H4 (cell line): ENCODE measurements around the gene C1GALT1. TPM values are rescaled to one million over a fixed set of nuclear protein-coding genes. Genes with fewer than 3 reads are reported as not detected.
"Not testable (repeated sequence)": the region's sequence is repeated elsewhere in the genome, so short reads cannot be mapped to it uniquely, and the experiment has no call there.

Experiments
- DNase-seq: peaks from one replicate; pipeline ENCODE4 v3.0.0-alpha.2; 2015; ENCODE audit warnings: low spot score
- total RNA-seq: library from RNA; depleted of rRNA; stranded (reverse); fragments of >200 nt; shearing (Covaris generic); gene quantifications from 2 replicates; pipeline ENCODE4 v1.2.3, GENCODE V29; 2014

Gene C1GALT1
- total RNA-seq, 1 experiment from 2014 or later: 77.0 TPM

DNA sequence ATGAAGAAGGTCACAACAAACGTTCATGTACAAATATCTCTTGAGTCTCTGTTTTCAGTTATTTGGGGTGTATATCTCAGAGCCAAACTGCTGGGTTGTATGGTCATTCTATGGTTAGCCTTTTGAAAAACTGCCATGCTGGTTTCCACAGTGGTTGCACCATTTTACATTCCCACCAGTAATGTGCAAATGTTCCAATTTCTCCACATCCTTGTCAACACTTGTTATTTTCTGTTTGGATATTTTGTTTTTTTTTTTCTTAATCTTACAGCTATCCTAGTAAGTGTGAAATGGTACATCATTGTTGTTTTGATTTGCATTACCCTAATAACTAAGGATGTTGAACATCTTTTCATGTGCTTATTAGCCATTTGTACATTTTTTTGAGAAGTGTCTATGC lies 13.0 kb upstream of the C1GALT1 start:
- DNase-seq: no peak

GRCh38 chr7:7173956-7174632 lies 8.2 kb upstream of the C1GALT1 start:
- DNase-seq: no peak

GRCh38 chr7:7175075-7175695 lies 7.2 kb upstream of the C1GALT1 start:
- DNase-seq: no peak

GRCh38 chr7:7176406-7177043 lies 5.8 kb upstream of the C1GALT1 start:
- DNase-seq: peak; percentile 95

- DNase-seq: peak; percentile 95
These were observed 5.3 kb upstream of the C1GALT1 start for GRCh38 chr7:7177044-7177517.

DNA sequence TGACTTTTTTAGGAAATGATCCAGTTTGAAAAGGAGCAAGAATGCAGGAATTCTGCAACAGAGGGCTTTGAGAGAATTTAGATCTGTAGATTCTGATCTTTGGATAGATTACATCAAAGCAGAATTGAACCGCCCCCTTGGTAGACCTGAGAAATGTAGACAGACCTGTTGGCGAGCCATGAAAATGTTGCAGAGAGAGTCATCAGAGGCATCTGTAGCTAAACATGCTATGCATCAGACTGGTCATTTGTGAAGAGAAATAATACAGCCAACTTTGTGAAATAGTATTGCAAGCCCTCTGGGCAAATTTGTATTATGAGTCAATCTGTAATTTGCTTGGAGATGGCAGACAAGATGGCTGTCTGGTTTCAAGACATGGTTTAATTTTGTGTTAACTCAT lies 4.3 kb upstream of the C1GALT1 start:
- no peak for DNase-seq

GRCh38 chr7:7178906-7179305 lies 3.4 kb upstream of the C1GALT1 start:
- no peak for DNase-seq

- no peak for DNase-seq
These were observed 1.5 kb upstream of the C1GALT1 start for GRCh38 chr7:7180725-7181449.

- peak; percentile 70 for DNase-seq
These were observed 707 bp upstream of the C1GALT1 start for GRCh38 chr7:7181519-7182155.

DNA sequence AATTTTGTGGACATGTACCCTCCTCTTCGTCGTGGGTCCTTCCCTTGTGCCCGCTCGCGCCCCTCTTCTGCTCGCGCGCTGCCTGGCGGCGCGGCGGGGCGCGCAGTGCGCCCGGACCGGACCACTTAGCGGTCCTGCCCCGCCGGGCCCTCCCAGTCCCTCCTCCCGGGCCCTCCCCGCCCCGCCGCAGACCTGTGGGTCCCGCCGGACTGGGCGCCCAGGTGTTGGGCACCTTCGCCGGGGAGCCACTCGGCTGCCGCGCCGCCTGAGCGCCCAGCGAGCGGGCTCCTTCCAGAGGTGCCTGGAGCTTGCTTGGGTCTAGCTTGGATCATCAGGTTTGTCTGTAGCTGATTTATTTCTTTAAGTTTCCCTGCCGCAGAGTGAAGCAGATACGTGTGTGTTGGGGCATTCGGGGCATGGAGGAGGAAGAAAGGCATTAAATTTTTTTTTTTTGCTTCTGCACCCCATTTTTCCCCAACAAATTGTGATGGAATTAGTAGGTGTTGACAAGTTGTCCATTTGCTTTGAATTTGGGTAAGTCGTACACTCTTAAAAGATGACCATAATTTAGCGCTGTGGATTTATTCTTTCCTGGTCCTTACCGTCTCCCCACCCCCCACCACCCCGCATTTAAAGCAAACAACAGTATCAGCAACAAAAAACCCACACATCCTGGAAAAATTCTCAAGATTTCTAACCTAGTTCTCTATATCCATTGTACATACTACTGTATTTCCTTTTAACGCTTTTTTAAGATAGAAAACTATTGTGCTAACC lies 905 bp downstream of the C1GALT1 start:
- DNase-seq: peak; percentile 45

DNA sequence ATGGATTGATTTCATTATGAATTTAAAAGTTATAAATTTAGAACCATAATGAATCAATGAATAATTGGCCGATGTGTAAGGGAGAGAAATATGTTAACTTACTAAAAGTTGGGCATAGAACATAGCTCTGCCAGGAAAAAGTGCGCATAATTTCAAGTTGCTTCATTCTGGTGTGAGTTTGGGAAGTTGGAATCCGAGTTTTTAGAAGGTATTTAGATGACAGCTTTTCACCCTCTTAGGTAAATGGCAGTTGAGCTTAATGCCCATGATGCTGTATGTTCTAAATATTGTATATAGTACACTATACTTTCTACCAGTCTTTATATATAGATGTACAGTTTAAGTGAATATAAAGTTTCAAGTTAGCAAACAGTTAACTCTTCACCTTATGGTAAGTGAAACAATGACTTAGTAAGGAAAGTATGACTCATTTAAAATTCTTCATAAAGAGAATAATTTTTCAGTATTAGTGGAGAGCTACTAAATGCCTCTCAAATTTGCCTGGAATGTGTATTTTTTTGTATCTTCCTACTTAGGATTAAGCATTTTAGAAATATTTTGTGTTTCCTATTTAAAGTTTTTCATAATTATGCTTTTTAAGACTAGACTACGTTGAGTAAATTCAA lies 1.6 kb downstream of the C1GALT1 start:
- no peak for DNase-seq

GRCh38 chr7:7185371-7185989 lies 3.1 kb downstream of the C1GALT1 start:
- no peak for DNase-seq

GRCh38 chr7:7188091-7188490 lies 5.7 kb downstream of the C1GALT1 start:
- no peak for DNase-seq

DNA sequence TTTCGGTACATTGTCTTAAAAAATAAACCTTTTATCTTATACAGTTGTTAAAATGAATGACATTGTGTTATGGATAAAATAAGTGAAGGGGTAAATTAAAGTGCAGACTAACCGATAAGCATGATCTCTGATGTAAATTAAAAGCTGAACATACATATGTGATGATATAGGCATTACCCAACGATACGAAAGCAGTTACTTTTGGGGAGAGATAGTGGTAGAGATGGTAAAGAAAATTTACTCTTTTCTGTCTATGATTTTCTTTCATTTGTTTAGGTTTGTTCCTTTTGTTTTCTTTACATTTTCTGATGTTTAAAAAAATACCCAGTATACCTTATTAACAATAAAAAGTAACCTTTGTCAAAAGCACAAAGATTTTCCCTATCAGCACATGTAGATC lies 6.4 kb downstream of the C1GALT1 start:
- no peak for DNase-seq

DNA sequence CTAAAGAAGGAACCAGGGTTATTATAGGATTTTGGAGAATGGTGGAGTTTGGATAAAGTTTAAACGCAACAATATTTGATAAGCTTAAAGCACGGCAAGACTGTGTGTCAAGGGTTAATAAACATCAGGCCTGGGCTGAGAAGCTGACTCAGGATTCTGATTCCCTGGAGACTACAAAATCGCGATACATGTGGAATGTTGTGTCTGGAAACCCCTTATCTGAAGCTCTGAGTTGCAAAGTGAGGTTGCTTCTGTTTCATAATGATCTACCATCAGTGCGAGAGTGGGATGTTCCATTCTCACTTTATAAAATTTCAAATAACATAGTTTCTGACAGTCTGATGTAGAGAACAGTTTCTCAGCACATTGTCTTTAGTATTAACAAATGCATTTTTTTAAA lies 7.8 kb downstream of the C1GALT1 start:
- DNase-seq: peak; percentile 40

GRCh38 chr7:7191137-7191536 lies 8.8 kb downstream of the C1GALT1 start:
- DNase-seq: no peak

DNA sequence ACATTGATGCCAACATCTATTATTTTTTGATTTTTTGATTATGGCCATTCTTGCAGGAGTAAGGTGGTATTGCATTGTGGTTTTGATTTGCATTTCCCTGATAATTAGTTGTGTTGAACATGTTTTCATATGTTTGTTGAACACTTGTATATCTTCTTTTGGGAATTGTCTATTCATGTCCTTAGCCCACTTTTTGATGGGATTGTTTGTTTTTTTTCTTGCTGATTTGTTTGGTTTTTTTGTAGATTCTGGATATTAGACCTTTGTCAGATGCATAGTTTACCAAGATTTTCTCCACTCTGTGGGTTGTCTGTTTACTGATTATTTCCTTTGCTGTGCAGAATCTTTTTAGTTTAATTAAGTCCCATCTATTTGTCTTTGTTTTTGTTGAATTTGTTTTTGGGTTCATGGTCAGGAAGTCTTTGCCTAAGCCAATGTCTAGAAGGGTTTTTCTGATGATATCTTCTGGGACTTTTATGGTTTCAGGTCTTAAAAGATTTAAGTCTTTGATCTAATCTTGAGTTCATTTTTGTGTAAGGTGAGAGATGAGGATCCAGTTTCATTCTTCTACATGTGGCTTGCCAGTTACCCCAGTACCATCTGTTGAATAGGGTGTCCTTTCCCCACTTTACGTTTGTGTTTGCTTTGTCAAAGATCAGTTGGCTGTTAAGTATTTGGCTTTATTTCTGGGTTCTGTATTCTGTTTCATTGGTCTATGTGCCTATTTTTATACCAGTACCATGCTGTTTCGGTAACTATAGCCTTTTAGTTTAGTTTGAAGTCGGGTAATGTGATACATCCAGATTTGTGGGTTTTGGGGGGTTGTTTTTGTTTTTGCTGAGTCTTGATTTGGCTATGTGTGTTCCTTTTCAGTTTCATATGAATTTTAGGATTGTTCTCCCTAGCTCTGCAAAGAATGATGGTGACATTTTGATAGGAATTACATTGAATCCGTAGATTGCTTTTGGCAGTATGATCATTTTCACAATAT lies 10.7 kb downstream of the C1GALT1 start:
- DNase-seq: not testable (repeated sequence)

- DNase-seq: not testable (repeated sequence)
These were observed 17.2 kb downstream of the C1GALT1 start for GRCh38 chr7:7199592-7199991.

GRCh38 chr7:7200255-7200654 lies 17.9 kb downstream of the C1GALT1 start:
- not testable (repeated sequence) for DNase-seq
